Osteocyte (in vitro differentiated cells): ENCODE data around the gene SH2D3A. TPM values are rescaled to one million over a fixed set of nuclear protein-coding genes. Genes with fewer than 3 reads are reported as not detected.
A peak's percentile ranks its signal among the peaks of the same experiment; 100 is the strongest.

Experiments used
- DNase-seq: peaks from one replicate; pipeline ENCODE4 v3.0.0; 2021; ENCODE audit warnings: mixed read lengths; ENCODE audit not compliant: unreplicated experiment; ENCODE audit errors: extremely low spot score
- H3K27ac Mint-ChIP-seq: one replicate; pipeline ENCODE4 v1.8.0; 2021; ENCODE audit warnings: mild to moderate bottlenecking, mixed read lengths; ENCODE audit not compliant: unreplicated experiment
- H3K27me3 Mint-ChIP-seq: one replicate; pipeline ENCODE4 v1.8.0; 2021; ENCODE audit warnings: mixed read lengths; ENCODE audit not compliant: unreplicated experiment
- H3K36me3 Mint-ChIP-seq: one replicate; pipeline ENCODE4 v1.8.0; 2021; ENCODE audit warnings: mixed read lengths; ENCODE audit not compliant: unreplicated experiment
- H3K4me1 Mint-ChIP-seq: one replicate; pipeline ENCODE4 v1.8.0; 2021; ENCODE audit warnings: mixed read lengths; ENCODE audit not compliant: unreplicated experiment
- H3K4me3 Mint-ChIP-seq: one replicate; pipeline ENCODE4 v1.8.0; 2021; ENCODE audit warnings: mild to moderate bottlenecking, moderate library complexity, mixed read lengths; ENCODE audit not compliant: unreplicated experiment
- H3K9me3 Mint-ChIP-seq: one replicate; pipeline ENCODE4 v1.8.0; 2021; ENCODE audit warnings: mixed read lengths; ENCODE audit not compliant: unreplicated experiment
- long read RNA-seq: library from polyadenylated mRNA; unstranded; transcript quantifications from one replicate; pipeline ENCODE4 v2.0.0, GENCODE V29; 2021
- total RNA-seq: library from RNA; stranded (reverse); gene quantifications from 2 replicates; pipeline ENCODE4 v1.2.1, GENCODE V29; 2021
- TF ChIP-seq, protein P1 (sequence below): fragments of 200-600 bp; sonication (generic); IDR thresholded peaks from 2 replicates; pipeline ENCODE4 v1.5.0; 2021; ENCODE audit warnings: antibody characterized with exemption, mild to moderate bottlenecking, moderate library complexity

The SH2D3A gene
- total RNA-seq: not detected in 2 replicates
- long read RNA-seq: 0 reads

DNA sequence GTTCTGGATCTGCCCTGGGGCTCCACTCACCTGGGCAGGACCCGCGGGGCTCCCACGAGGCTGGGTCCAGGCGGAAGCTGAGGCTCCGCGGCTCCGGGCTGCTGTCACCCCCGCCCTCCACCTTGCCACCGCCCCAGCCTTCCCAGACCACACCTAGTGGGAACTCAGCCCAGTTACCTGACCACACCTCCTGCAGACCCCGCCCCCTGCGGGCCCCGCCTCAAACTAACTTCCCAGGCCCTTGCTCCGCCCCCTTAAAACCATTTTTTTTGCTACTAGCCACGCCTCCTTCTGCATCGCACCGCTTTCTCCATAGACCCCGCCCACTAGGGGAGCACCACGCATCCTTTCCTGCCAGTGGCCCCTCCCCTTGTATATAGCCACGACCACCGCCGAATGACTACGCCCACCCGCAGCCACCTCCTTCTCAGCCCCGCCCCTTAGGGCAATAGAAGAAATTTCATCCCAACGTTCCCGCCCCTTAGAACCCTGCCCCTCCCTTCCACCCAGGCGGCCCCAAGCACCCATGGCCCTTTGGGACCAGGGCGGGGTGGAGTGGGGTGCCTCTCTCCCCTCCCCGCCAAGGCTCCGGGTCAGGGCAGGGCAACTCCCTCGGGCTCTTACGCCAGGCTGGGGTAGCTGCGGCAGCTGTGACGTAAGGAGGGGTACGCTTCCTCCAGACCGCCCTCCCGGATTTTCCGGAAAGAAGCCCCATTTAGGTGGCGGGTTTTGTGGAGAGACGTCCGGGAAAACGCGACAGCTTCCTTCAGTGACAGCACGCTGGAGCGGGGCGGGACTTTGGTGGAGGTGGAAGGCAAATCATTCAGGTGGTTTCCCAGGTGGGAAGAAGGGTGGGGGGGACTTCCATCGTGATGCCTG lies at the start of gene SH2D3A:
TSS of gene SH2D3A (minus strand) at position 79 of the 879 bp plus-strand sequence. CDS start 3,687 bp downstream, outside the sequence.
- Mint-ChIP-seq H3K4me1 (peaks cover 21% of the 10 kb centered on the region), H3K27ac (no peak within 1 kb of the TSS), H3K4me3 (peak within 1 kb of the TSS; percentile 58), H3K27me3 (peaks cover 16% of the 10 kb centered on the region), H3K9me3 (no peaks in the 10 kb centered on the region), H3K36me3 (no peaks in the 10 kb centered on the region)
- DNase-seq: no peak
- TF ChIP-seq, protein P1, sequence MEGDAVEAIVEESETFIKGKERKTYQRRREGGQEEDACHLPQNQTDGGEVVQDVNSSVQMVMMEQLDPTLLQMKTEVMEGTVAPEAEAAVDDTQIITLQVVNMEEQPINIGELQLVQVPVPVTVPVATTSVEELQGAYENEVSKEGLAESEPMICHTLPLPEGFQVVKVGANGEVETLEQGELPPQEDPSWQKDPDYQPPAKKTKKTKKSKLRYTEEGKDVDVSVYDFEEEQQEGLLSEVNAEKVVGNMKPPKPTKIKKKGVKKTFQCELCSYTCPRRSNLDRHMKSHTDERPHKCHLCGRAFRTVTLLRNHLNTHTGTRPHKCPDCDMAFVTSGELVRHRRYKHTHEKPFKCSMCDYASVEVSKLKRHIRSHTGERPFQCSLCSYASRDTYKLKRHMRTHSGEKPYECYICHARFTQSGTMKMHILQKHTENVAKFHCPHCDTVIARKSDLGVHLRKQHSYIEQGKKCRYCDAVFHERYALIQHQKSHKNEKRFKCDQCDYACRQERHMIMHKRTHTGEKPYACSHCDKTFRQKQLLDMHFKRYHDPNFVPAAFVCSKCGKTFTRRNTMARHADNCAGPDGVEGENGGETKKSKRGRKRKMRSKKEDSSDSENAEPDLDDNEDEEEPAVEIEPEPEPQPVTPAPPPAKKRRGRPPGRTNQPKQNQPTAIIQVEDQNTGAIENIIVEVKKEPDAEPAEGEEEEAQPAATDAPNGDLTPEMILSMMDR: no peak

DNA sequence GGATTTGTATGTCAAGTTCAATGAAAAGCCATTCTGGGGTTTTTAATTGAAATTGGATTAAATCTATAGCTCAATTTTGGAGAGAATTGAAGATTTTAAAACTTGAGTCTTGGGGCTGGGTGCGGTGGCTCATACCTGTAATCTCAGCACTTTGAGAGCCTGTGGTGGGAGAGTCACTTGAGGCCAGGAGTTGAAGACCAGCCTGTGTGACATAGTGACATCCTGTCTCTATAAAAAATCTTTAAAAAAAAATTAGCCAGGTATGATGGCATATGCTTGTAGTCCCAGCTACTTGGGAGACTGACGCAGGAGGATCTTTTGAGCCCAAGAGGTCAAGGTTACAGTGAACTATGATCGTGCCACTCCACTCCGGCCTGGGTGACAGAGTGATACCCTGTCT lies 46.4 kb upstream of the SH2D3A start:
- DNase-seq: no peak
- Mint-ChIP-seq H3K27me3 (peaks cover 2% of the 10 kb centered on the region), H3K4me1 (no peaks in the 10 kb centered on the region), H3K27ac (no peak overlapping the region), H3K4me3 (no peak overlapping the region), H3K9me3 (peaks cover 6% of the 10 kb centered on the region), H3K36me3 (no peaks in the 10 kb centered on the region)
- TF ChIP-seq, protein P1: no peak

DNA sequence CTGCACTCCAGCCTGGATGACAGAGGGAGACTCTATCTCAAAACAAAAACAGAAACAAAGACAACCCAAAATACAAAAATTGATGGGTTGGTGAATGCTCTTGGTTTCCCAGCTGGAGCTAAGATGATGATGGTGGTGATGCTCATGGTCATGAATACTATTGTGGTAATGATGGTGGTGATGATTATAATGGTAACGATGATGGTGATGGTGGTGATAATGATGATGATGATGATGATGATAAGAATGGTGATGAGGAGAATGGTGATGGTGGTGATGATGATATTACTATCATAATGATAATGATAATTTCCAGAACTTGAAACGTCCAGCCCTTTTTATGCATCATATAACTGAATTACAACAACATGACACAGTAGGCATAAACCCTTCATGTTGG lies 45.4 kb upstream of the SH2D3A start:
- no peak for DNase-seq
- Mint-ChIP-seq H3K36me3 (no peaks in the 10 kb centered on the region), H3K9me3 (peaks cover 6% of the 10 kb centered on the region), H3K27ac (no peak overlapping the region), H3K27me3 (peaks cover 2% of the 10 kb centered on the region), H3K4me1 (no peaks in the 10 kb centered on the region), H3K4me3 (no peak overlapping the region)
- TF ChIP-seq, protein P1: no peak

DNA sequence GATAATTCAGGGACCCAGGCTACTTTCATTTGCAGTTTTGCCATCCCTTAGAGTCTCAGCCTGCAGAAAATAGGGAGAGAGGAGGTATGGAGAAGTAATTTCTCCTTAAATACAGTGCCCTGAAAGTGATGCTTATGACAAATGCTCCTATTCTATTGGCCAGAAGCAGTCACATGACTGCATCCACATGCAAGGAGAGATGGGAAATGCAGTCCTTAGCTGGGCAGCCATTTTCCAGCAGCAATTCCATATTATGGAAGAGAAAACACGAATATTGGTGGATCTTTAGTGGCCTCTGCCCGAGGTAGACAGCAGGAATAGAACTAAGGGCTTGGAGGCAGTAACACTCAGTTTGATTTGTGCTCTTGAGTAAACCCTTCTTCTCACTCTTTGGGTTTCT lies 44.7 kb upstream of the SH2D3A start:
- Mint-ChIP-seq H3K4me3 (no peak overlapping the region), H3K9me3 (peaks cover 6% of the 10 kb centered on the region), H3K36me3 (no peaks in the 10 kb centered on the region), H3K27me3 (peaks cover 2% of the 10 kb centered on the region), H3K4me1 (no peaks in the 10 kb centered on the region), H3K27ac (no peak overlapping the region)
- no peak for DNase-seq
- TF ChIP-seq, protein P1: no peak

DNA sequence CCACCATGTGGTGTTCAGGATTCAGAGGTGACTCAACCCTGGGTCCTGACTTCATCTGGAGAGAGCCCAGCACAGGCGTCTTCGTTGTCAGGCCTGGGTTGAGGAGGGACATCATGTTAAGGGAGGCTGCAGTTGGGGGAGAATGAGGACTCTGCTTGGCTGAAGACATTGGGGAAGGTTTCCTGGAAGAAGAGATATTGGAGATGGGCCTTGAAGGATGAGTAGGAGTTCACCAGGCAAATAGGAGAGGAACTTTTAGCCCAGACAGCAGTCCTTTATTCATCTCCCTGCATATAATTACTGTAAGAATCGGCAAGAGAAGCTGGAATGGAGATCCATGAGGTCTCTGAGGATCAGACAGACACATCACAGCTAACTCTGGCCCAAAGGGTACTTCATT lies 44.1 kb upstream of the SH2D3A start:
- no peak overlapping the region for H3K27ac Mint-ChIP-seq

More for the DNA sequence above, 44.1 kb upstream of the SH2D3A start:
- H3K36me3 Mint-ChIP-seq: no peaks in the 10 kb centered on the region
- DNase-seq: no peak
- H3K4me1 Mint-ChIP-seq: no peaks in the 10 kb centered on the region
- TF ChIP-seq, protein P1: no peak
- H3K9me3 Mint-ChIP-seq: peaks cover 8% of the 10 kb centered on the region
- no peak overlapping the region for H3K4me3 Mint-ChIP-seq
- H3K27me3 Mint-ChIP-seq: peaks cover 2% of the 10 kb centered on the region
